ENCODE results near the gene HAPSTR1. TPM values are rescaled to one million over a fixed set of nuclear protein-coding genes. Genes with fewer than 3 reads are reported as not detected.

The HAPSTR1 gene
- total RNA-seq, 1 donor from 2014 or later, result 143 TPM

GRCh38 chr16:9054460-9054859, 37.0 kb upstream of the HAPSTR1 start:
- no peak for DNase-seq
- Mint-ChIP-seq H3K36me3 (ENCODE audit: unreplicated experiment) (no peaks in the 10 kb centered on the region), H3K9me3 (ENCODE audit: unreplicated experiment) (peaks cover 2% of the 10 kb centered on the region), H3K27me3 (ENCODE audit: unreplicated experiment) (no peaks in the 10 kb centered on the region), H3K4me1 (ENCODE audit: low read depth, unreplicated experiment) (no peaks in the 10 kb centered on the region), H3K27ac (ENCODE audit: unreplicated experiment) (no peak overlapping the region), H3K4me3 (ENCODE audit: unreplicated experiment) (no peak overlapping the region)
- no peak for TF ChIP-seq CTCF (IDR thresholded peaks at IDR 0.05; ENCODE audit: partially characterized antibody, unreplicated experiment)

DNA sequence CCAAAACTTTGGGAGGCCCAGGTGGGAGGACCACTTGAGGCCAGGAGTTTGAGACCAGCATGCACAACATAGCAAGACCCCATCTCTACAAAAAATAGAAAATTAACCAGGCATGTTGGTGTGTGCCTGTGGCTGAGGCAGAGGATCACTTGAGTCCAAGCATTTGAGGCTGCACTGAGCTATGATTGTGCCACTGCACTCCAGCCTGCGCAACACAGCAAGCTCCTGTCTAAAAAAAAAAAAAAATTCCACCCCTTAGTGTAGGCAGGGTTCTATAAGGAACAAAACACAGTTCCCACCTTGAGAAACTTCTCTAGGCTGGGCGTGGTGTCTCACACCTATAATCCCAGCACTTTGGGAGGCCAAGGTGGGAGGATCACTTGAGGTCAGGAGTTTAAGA, 36.3 kb upstream of the HAPSTR1 start:
- H3K36me3 Mint-ChIP-seq (ENCODE audit: unreplicated experiment), result no peaks in the 10 kb centered on the region

DNA sequence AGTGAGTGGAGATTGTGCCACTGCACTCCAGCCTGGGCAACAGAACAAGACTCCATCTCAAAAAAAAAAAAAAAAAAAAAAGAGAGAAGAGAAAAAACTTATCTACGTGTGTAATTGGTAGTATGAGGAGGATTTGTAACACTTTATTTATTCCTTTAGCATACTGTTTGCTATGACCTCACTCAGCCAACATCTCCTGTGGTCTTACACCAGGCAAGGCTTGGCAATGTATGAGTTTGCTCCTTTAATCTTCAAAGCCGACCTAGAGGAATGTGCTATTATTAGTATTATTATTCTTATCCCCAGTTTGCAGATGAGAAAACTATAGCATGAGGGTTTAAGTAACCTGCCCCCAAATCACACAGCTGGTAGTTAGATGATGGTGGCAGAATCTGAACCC, 35.8 kb upstream of the HAPSTR1 start:
- Mint-ChIP-seq H3K9me3 (ENCODE audit: unreplicated experiment) (peaks cover 2% of the 10 kb centered on the region), H3K4me3 (ENCODE audit: unreplicated experiment) (no peak overlapping the region), H3K4me1 (ENCODE audit: low read depth, unreplicated experiment) (no peaks in the 10 kb centered on the region), H3K27me3 (ENCODE audit: unreplicated experiment) (no peaks in the 10 kb centered on the region), H3K36me3 (ENCODE audit: unreplicated experiment) (no peaks in the 10 kb centered on the region), H3K27ac (ENCODE audit: unreplicated experiment) (no peak overlapping the region)
- no peak for DNase-seq
- no peak for TF ChIP-seq CTCF (IDR thresholded peaks at IDR 0.05; ENCODE audit: partially characterized antibody, unreplicated experiment)

More for the DNA sequence above, 36.3 kb upstream of the HAPSTR1 start:
- no peaks in the 10 kb centered on the region for H3K27me3 Mint-ChIP-seq (ENCODE audit: unreplicated experiment)
- TF ChIP-seq CTCF (IDR thresholded peaks at IDR 0.05; ENCODE audit: partially characterized antibody, unreplicated experiment), result no peak
- peaks cover 2% of the 10 kb centered on the region for H3K9me3 Mint-ChIP-seq (ENCODE audit: unreplicated experiment)
- no peak overlapping the region for H3K4me3 Mint-ChIP-seq (ENCODE audit: unreplicated experiment)
- DNase-seq, result no peak
- H3K4me1 Mint-ChIP-seq (ENCODE audit: low read depth, unreplicated experiment), result no peaks in the 10 kb centered on the region
- no peak overlapping the region for H3K27ac Mint-ChIP-seq (ENCODE audit: unreplicated experiment)

DNA sequence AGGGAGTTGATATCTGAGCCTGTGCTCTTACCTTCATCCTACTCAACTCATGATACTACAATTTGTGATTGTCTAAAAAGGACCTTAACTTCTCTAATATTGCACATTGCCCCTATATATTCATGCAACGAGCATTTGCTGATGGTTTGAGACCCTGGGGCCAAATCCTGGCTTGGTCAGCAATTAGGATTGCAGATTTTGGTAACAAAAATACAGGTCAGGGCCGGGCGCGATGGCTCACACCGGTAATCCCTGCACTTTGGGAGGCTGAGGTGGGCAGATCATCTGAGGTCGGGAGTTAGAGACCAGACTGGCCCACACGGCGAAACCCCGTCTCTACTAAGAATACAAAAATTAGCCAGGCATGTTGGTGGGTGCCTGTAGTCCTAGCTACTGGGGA, 35.4 kb upstream of the HAPSTR1 start:
- Mint-ChIP-seq H3K27me3 (ENCODE audit: unreplicated experiment) (no peaks in the 10 kb centered on the region), H3K4me1 (ENCODE audit: low read depth, unreplicated experiment) (no peaks in the 10 kb centered on the region), H3K27ac (ENCODE audit: unreplicated experiment) (no peak overlapping the region), H3K9me3 (ENCODE audit: unreplicated experiment) (peaks cover 2% of the 10 kb centered on the region), H3K36me3 (ENCODE audit: unreplicated experiment) (no peaks in the 10 kb centered on the region), H3K4me3 (ENCODE audit: unreplicated experiment) (no peak overlapping the region)
- no peak for DNase-seq
- TF ChIP-seq CTCF (IDR thresholded peaks at IDR 0.05; ENCODE audit: partially characterized antibody, unreplicated experiment), result no peak

DNA sequence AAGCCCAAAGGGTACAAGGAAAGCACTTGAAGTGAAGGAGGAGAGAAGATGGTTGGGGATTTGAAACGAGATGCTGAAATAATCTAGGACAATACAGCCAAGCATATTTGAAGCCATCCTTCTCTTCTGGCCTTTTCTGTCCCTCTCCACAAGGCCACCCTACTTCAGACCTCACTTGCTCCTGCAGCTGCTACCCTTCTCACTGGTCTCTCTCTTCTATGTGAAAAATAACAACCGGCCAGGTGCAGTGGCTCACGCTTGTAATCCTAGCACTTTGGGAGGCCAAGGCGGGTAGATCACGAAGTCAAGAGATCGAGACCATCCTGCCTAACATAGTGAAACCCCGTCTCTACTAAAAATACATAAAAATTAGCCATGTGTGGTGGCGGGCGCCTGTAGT, 33.2 kb upstream of the HAPSTR1 start:
- TF ChIP-seq CTCF (IDR thresholded peaks at IDR 0.05; ENCODE audit: partially characterized antibody, unreplicated experiment), result no peak
- Mint-ChIP-seq H3K4me3 (ENCODE audit: unreplicated experiment) (no peak overlapping the region), H3K36me3 (ENCODE audit: unreplicated experiment) (no peaks in the 10 kb centered on the region), H3K4me1 (ENCODE audit: low read depth, unreplicated experiment) (no peaks in the 10 kb centered on the region), H3K27me3 (ENCODE audit: unreplicated experiment) (no peaks in the 10 kb centered on the region), H3K27ac (ENCODE audit: unreplicated experiment) (no peak overlapping the region), H3K9me3 (ENCODE audit: unreplicated experiment) (peaks cover under 1% of the 10 kb centered on the region)
- no peak for DNase-seq

Data from glutamatergic neuron (in vitro differentiated cells).